ES-I3 (cell line): ENCODE data around the gene WNT3A.

Experiments
- H3K36me3 ChIP-seq: 2 replicates; pipeline ENCODE4 v1.6.1; 2013; ENCODE audit warnings: mild to moderate bottlenecking, low read length, control low read depth, moderate library complexity; ENCODE audit not compliant: insufficient read depth
- H3K4me1 ChIP-seq: 2 replicates; pipeline ENCODE4 v1.6.1; 2013; ENCODE audit warnings: mild to moderate bottlenecking, control low read depth, low read length; ENCODE audit not compliant: insufficient read depth
- H3K9ac ChIP-seq: 2 replicates; pipeline ENCODE4 v1.6.1; 2013; ENCODE audit warnings: low read depth, mild to moderate bottlenecking, low read length, moderate library complexity
- H3K9me3 ChIP-seq: 2 replicates; pipeline ENCODE4 v1.6.1; 2013; ENCODE audit warnings: mild to moderate bottlenecking, low read length, moderate library complexity; ENCODE audit not compliant: control insufficient read depth, insufficient read depth

The WNT3A gene

GRCh38 chr1:228098323-228098931 is 91.6 kb downstream of the WNT3A start:
- H3K9me3 ChIP-seq = 0 out of 2 replicates have a peak, but pooled peaks cover 3% of the 10 kb centered on the region
- H3K9ac ChIP-seq = no peak overlapping the region
- H3K36me3 ChIP-seq = peaks cover 3% of the 10 kb centered on the region; the same call in 1 of the 2 replicates
- no peaks in the 10 kb centered on the region for H3K4me1 ChIP-seq

DNA sequence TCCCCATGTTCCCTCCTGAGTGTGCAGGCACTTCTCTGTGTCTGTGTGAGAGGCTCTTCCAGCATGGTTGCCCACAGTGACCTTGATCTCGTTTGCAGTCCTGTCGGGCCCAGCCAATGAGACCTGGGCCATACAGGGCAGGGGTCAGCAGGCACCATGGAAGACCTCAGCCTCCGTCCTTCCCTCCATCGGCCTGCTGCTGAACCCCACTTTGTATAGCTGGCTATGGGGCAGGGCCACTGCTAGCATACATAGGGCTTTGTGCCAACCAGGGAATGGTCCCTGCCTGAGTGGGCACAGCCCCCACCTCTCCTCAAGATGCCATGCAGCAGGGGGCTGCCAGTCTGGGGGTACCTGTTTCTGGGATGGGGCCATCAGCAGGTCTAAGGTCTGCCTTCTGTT is 92.5 kb downstream of the WNT3A start:
- no peaks in the 10 kb centered on the region for H3K4me1 ChIP-seq
- no peak overlapping the region for H3K9ac ChIP-seq
- H3K9me3 ChIP-seq = 0 out of 2 replicates have a peak, but pooled peaks cover 3% of the 10 kb centered on the region
- peaks cover 3% of the 10 kb centered on the region; the same call in 1 of the 2 replicates for H3K36me3 ChIP-seq

- no peaks in the 10 kb centered on the region for H3K4me1 ChIP-seq
- no peak overlapping the region for H3K9ac ChIP-seq
- peaks cover 3% of the 10 kb centered on the region; the same call in 1 of the 2 replicates for H3K36me3 ChIP-seq
- H3K9me3 ChIP-seq = no peaks in the 10 kb centered on the region
Measured at GRCh38 chr1:228100822-228101613, 94.2 kb downstream of the WNT3A start.

DNA sequence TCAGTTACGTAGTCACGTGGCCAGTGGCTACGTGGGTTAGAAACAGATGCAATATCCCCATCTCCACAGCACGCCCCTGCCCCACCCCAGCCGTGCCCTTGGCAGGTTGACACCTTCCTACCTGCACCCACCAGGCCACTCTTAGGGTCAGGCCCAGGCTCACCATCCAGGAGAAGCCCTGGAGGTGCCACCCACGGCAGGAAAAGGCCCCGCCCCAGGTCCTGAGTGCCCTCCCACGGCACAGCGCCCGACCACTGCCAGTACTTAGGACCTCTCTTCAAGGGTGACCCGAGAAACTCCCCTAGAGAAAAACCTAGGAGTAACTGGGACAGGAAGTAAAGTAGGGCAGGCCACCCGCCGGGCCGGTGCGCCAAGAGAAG is 94.8 kb downstream of the WNT3A start:
- peak overlapping the region; percentile 77; the same call in 1 of the 2 replicates for H3K9ac ChIP-seq
- no peaks in the 10 kb centered on the region for H3K9me3 ChIP-seq
- H3K36me3 ChIP-seq = peaks cover 7% of the 10 kb centered on the region
- no peaks in the 10 kb centered on the region for H3K4me1 ChIP-seq

DNA sequence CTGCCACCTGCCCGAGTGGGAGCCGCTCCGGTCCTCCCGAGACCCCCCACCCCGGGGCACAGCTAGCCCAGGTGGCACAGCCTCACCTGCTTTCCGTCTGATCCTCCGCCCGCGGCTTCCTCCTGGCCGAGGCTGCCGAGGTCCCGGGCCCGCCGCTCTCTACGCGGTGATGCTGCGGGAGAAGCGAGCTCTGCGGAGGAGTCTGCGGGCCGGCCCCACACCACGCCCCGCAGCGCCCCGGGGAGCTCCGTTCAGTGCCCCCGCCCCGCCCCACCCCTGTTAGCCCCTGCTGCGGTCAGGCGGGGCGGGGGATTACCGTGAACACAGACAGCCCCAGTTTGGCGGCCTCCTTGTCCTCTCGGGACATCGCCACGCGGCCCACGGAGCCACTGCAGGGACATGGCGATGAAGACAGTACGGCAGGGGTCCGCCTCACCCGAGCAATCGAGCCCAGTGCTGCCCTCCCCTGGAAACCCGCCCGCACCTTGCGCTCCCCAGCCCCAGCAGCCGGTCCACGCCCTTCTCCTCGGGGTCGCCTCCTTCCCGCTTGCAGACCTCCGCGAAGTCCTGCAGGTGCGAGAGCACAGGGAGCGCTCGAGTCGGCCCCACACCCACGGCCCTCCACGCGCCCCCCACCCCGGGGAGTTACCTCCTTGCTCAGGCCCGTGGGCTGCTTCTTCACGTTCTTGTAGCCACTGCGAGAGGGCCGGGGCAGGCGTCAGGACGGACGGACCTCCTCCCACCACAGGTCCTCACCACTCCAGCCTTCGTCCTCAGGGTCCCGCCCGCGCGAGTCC is 95.4 kb downstream of the WNT3A start:
- H3K9me3 ChIP-seq = no peaks in the 10 kb centered on the region
- peak overlapping the region; percentile 77 for H3K9ac ChIP-seq
- no peaks in the 10 kb centered on the region for H3K4me1 ChIP-seq
- H3K36me3 ChIP-seq = peaks cover 8% of the 10 kb centered on the region

GRCh38 chr1:228102791-228103620 is 96.2 kb downstream of the WNT3A start, which contains the start of gene C1orf35:
Gene C1orf35, minus strand, starts transcription at chr1:228103325. Its CDS starts 98 bp downstream, at chr1:228103227.
- no peaks in the 10 kb centered on the region for H3K9me3 ChIP-seq
- H3K9ac ChIP-seq = peak within 1 kb of the TSS; percentile 84
- H3K4me1 ChIP-seq = no peaks in the 10 kb centered on the region
- peaks cover 8% of the 10 kb centered on the region for H3K36me3 ChIP-seq

GRCh38 chr1:228104526-228105269 is 97.9 kb downstream of the WNT3A start:
- no peaks in the 10 kb centered on the region for H3K4me1 ChIP-seq
- no peak overlapping the region for H3K9ac ChIP-seq
- no peaks in the 10 kb centered on the region for H3K9me3 ChIP-seq
- H3K36me3 ChIP-seq = peaks cover 5% of the 10 kb centered on the region

DNA sequence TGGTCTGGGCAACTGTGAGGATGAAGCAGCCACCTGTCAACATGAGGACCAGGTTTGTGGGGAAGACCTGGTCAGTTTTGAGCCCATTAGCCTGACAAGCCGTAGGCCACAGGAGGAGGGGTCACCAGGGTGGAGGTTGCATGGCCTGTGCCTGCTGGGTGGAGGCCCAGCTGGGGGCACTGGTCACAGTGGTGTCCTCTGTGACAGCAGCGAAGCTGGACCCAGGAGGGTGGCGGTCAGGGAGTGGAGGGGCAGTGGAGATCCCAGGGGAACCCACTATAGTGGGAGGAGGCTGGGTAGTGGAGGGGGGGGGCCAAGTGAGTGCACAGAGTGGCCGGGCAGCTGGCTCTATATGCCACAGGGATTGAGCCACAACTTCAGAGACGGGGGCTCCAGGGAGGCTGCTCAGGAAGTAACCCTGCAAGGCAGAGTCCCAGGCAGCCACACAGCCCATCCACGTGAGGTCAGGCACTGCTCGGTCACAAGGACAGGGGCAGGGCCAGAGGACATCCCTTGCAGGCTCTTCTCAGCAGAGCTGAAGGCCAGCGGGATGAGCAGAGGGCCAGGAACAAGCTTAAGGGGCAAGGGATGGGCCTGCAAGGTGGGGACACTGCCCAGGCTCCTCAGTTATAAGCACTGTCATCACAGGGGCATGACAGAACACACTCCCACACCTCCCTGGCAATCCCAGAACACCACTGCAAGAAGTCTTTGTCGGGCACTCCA is 98.6 kb downstream of the WNT3A start:
- H3K4me1 ChIP-seq = no peaks in the 10 kb centered on the region
- no peak overlapping the region for H3K9ac ChIP-seq
- H3K9me3 ChIP-seq = no peaks in the 10 kb centered on the region
- peaks cover 5% of the 10 kb centered on the region for H3K36me3 ChIP-seq

DNA sequence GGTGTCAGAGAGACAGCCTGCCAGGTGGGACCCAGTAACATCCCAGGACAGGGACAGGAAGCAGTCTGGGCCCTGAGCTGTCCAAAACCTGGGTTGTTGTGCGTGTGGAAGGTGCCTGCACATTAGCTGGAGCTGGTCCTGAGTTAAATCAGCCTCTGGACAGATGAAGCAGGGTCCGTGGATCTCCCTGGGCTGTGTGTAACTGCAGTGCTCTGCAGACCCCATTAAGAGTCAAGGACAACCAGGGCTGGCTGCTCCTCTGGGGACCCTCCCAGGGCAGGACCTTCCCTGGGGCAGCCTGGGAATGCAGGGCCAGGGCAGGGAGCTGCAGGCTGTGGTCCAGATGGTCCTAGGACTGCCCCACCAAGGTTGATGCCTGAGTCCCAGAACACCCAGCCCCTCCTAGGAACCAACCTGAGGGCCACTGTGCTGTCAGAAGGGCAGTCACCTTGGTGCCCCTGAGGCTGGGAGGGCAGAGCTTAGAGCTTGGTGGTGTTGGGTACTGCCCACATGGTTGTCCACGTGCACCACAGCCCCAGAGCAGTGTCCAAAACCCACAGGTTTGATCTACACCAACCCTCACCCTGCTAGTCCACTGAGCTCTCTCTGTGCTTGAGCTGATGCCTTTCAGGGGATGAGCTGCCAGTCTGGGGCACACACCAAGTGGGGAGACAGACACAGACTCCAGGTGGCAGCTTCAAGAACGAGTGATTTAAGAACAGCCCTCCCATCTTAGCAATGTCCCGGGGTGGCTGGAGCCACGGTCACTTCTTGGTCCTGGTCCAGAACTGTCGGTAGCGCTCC is 99.4 kb downstream of the WNT3A start:
- Histone ChIP-seq H3K4me1 (no peaks in the 10 kb centered on the region), H3K36me3 (peaks cover 5% of the 10 kb centered on the region; the same call in 1 of the 2 replicates), H3K9me3 (no peaks in the 10 kb centered on the region), H3K9ac (no peak overlapping the region)

GRCh38 chr1:228106800-228107054 is 99.9 kb downstream of the WNT3A start:
- Histone ChIP-seq H3K9me3 (no peaks in the 10 kb centered on the region), H3K4me1 (no peaks in the 10 kb centered on the region), H3K36me3 (peaks cover 5% of the 10 kb centered on the region; the same call in 1 of the 2 replicates), H3K9ac (no peak overlapping the region)

GRCh38 chr1:228107636-228108035 is 100.8 kb downstream of the WNT3A start:
- H3K36me3 ChIP-seq = peaks cover 5% of the 10 kb centered on the region; the same call in 1 of the 2 replicates
- H3K9ac ChIP-seq = no peak overlapping the region
- H3K9me3 ChIP-seq = no peaks in the 10 kb centered on the region
- H3K4me1 ChIP-seq = no peaks in the 10 kb centered on the region

- H3K9me3 ChIP-seq = no peaks in the 10 kb centered on the region
- H3K36me3 ChIP-seq = peaks cover 5% of the 10 kb centered on the region
- H3K4me1 ChIP-seq = no peaks in the 10 kb centered on the region
- peak overlapping the region; percentile 82; the same call in 1 of the 2 replicates for H3K9ac ChIP-seq
Measured at GRCh38 chr1:228108055-228108690, 101.4 kb downstream of the WNT3A start.
